Uterus (tissue), 2 donors: ENCODE data around the gene BAK1.

Experiments used
- POLR2A ChIP-seq, 2 donors: fragments of 450-650 bp; IDR thresholded peaks; one replicate each; pipeline ENCODE4 v1.6.1; 2016; ENCODE audit warnings: antibody characterized with exemption in 2 of 2, mild to moderate bottlenecking in 1 of 2, moderate library complexity in 1 of 2
- TF ChIP-seq, protein P1 (sequence below), 4 experiments: fragments of 200-600 bp in 2 of 4; fragments of 450-650 bp in 2 of 4; sonication (generic) in 2 of 4; IDR thresholded peaks; one replicate each; pipeline ENCODE4 v1.5.1; 2016 to 2019; ENCODE audit warnings: antibody characterized with exemption in 4 of 4, mild to moderate bottlenecking in 2 of 4, moderate library complexity in 1 of 4

DNA sequence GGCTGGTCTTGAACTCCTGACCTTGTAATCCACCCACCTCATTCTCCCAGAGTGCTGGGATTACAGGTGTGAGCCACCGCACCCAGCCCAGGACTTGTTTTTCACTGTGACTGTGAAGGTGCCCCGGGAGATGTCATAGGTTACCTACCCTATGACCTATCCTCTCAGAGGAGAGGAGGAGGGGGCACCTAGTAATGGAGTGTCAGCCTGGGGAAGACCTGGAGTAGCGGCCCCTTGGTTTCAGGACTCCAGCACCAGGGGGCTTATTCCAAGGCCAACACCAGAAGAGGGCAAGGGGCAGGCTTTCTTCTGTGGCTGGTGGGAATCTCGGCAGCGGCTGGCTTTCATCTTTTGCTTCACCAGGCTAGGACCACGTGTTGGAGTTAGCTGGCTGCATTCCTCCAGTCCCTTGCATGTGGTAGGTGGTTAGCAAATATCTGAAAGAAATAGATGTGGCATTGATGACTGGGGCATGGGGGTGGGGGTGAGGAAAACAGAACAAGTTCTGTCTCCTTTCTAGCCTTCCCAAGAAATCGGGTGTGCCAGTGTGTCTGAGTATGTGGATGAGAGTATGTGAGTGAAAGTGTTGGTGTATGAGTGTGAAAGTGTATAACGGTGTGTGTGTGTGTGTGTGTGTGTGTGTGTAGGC lies 33.2 kb upstream of the BAK1 start:
- TF ChIP-seq, protein P1, sequence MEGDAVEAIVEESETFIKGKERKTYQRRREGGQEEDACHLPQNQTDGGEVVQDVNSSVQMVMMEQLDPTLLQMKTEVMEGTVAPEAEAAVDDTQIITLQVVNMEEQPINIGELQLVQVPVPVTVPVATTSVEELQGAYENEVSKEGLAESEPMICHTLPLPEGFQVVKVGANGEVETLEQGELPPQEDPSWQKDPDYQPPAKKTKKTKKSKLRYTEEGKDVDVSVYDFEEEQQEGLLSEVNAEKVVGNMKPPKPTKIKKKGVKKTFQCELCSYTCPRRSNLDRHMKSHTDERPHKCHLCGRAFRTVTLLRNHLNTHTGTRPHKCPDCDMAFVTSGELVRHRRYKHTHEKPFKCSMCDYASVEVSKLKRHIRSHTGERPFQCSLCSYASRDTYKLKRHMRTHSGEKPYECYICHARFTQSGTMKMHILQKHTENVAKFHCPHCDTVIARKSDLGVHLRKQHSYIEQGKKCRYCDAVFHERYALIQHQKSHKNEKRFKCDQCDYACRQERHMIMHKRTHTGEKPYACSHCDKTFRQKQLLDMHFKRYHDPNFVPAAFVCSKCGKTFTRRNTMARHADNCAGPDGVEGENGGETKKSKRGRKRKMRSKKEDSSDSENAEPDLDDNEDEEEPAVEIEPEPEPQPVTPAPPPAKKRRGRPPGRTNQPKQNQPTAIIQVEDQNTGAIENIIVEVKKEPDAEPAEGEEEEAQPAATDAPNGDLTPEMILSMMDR (IDR thresholded peaks at IDR 0.05), result no peak
- TF ChIP-seq POLR2A (IDR thresholded peaks at IDR 0.05), result no peak
